K562 (cell line): Measurements from ENCODE around the gene KRT1. TPM values are rescaled to one million over a fixed set of nuclear protein-coding genes. Genes with fewer than 3 reads are reported as not detected.

Experiments
- ATAC-seq: fragments of 200-7000 bp; cut with Tn5 transposase; 3 replicates; pipeline ENCODE4 v1.9.1; 2020; ENCODE audit warnings: moderate library complexity
- BruUV-seq: library from RNA; stranded (reverse); fragments of 400-500 nt; replicated peaks from 2 replicates; lab custom pipeline; 2021; lab: Mats Ljungman, UMichigan
- CTCF ChIA-PET: fragments of 300-600 bp; formaldehyde crosslinking; extraction: SDS; loops from one replicate; lab custom pipeline; 2021; ENCODE audit warnings: low intra/inter-chr PET ratio; lab: Yijun Ruan, JAX
- POLR2A ChIA-PET: fragments of 300-600, 350-650 bp; sonication (Branson Sonifier 250); formaldehyde crosslinking; extraction: SDS; loops from one replicate; lab custom pipeline; 2021; ENCODE audit warnings: antibody characterized with exemption, inconsistent platforms; lab: Yijun Ruan, JAX
- DNase-seq, 4 experiments: peaks; one replicate each; pipeline versions ENCODE4 v3.0.0 to v3.0.0-alpha.2; 2011 to 2018; ENCODE audit warnings: low spot score in 3 of 4, mixed read lengths in 3 of 4; ENCODE audit errors: extremely low read depth in 1 of 4
- FAIRE-seq: peaks from 2 replicates; lab custom pipeline; 2011; peaks lifted over from hg19 to GRCh38; lab: Jason Lieb, UNC
- H2AFZ ChIP-seq: 2 replicates; pipeline ENCODE4 v1.6.0; 2011; ENCODE audit warnings: low read depth, low read length, control low read depth, inconsistent platforms
- H3K27ac ChIP-seq: fragments of 200-600 bp; 3 replicates; pipeline ENCODE4 v1.8.0; 2011; ENCODE audit warnings: low read depth, mild to moderate bottlenecking, control low read depth, inconsistent platforms, low read length, moderate library complexity, mixed read lengths; ENCODE audit errors: extremely low read depth
- H3K27me3 ChIP-seq, 2 experiments: fragments of 300-600 bp in 1 of 2; 2 replicates in 1 of 2; 3 replicates in 1 of 2; pipeline versions ENCODE4 v1.6.0 to v1.8.0; 2011; ENCODE audit warnings: inconsistent platforms in 2 of 2, low read length in 2 of 2, mild to moderate bottlenecking in 1 of 2, mixed read lengths in 1 of 2, moderate library complexity in 1 of 2; ENCODE audit not compliant: control insufficient read depth in 2 of 2, insufficient read depth in 2 of 2
- H3K36me3 ChIP-seq: fragments of 300-600 bp; 3 replicates; pipeline ENCODE4 v1.8.0; 2011; ENCODE audit warnings: mild to moderate bottlenecking, low read length, inconsistent platforms; ENCODE audit not compliant: control insufficient read depth, insufficient read depth
- H3K4me1 ChIP-seq, 2 experiments: fragments of 200-600 bp in 1 of 2; replicated peaks in 1 of 2; 2 replicates in 1 of 2; 3 replicates in 1 of 2; pipeline versions ENCODE4 v1.5.1 to v1.8.0; 2011; ENCODE audit warnings: inconsistent platforms in 2 of 2, low read length in 2 of 2, mild to moderate bottlenecking in 1 of 2, mixed read lengths in 1 of 2, moderate library complexity in 1 of 2; ENCODE audit not compliant: control insufficient read depth in 2 of 2, insufficient read depth in 2 of 2
- H3K4me2 ChIP-seq: 2 replicates; pipeline ENCODE4 v1.6.1; 2011; ENCODE audit warnings: low read length, control low read depth, inconsistent platforms, mixed read lengths; ENCODE audit not compliant: insufficient read depth
- H3K4me3 ChIP-seq: fragments of 200-600 bp; sonication (generic), shearing (Covaris generic); 2 replicates; pipeline ENCODE4 v1.5.1; 2016; ENCODE audit warnings: control low read depth, inconsistent platforms
- H3K79me2 ChIP-seq: fragments of 200-600 bp; 3 replicates; pipeline ENCODE4 v1.8.0; 2011; ENCODE audit warnings: low read length, inconsistent platforms; ENCODE audit not compliant: control insufficient read depth, insufficient read depth
- H3K9ac ChIP-seq, 2 experiments: 2 replicates each; pipeline versions ENCODE4 v1.6.0 to v1.6.1; 2011; ENCODE audit warnings: low read depth in 2 of 2, low read length in 2 of 2, control low read depth in 1 of 2, inconsistent platforms in 1 of 2, mild to moderate bottlenecking in 1 of 2, mixed read lengths in 1 of 2; ENCODE audit not compliant: insufficient read depth in 1 of 2
- H3K9me1 ChIP-seq: one replicate; pipeline ENCODE4 v1.6.0; 2011; ENCODE audit warnings: inconsistent platforms, mild to moderate bottlenecking, low read length, moderate library complexity; ENCODE audit not compliant: control insufficient read depth, insufficient read depth
- H3K9me3 ChIP-seq: replicated peaks from 2 replicates; pipeline ENCODE4 v1.5.1; 2011; ENCODE audit warnings: low read depth, low read length, inconsistent platforms; ENCODE audit not compliant: control insufficient read depth, insufficient read depth
- H4K20me1 ChIP-seq: replicated peaks from 2 replicates; pipeline ENCODE4 v1.6.1; 2011; ENCODE audit warnings: low read length, inconsistent platforms, mixed read lengths; ENCODE audit not compliant: control insufficient read depth, insufficient read depth
- ERF ChIP-seq: fragments of 450-650 bp; formaldehyde crosslinking; IDR thresholded peaks from 2 replicates; pipeline ENCODE4 v1.4.0; 2020; ENCODE audit warnings: mild to moderate bottlenecking, mixed read lengths
- ETV5 ChIP-seq: sonication (generic); formaldehyde crosslinking; IDR thresholded peaks from 2 replicates; pipeline ENCODE4 v1.4.0; 2020; ENCODE audit warnings: low read depth, mild to moderate bottlenecking, missing genetic modification reagents
- HLTF ChIP-seq: fragments of 450-650 bp; IDR thresholded peaks from 2 replicates; pipeline ENCODE4 v1.6.1; 2016
- IFI16 ChIP-seq: fragments of 250-450 bp; sonication (Bioruptor Pico); IDR thresholded peaks from 2 replicates; pipeline ENCODE4 v2.1.2; 2022; ENCODE audit warnings: mild to moderate bottlenecking, inconsistent platforms
- JUND ChIP-seq, 2 experiments: IDR thresholded peaks; 2 replicates in 1 of 2; 3 replicates in 1 of 2; pipeline ENCODE4 v1.6.1; 2011; ENCODE audit warnings: borderline replicate concordance in 2 of 2, low read depth in 2 of 2, low read length in 2 of 2, improper control_type of control experiment in 1 of 2, missing biosample characterization in 1 of 2, missing genetic modification characterization in 1 of 2, missing genetic modification reagents in 1 of 2
- RUNX1 ChIP-seq: sonication (generic); IDR thresholded peaks from 2 replicates; pipeline ENCODE4 v1.6.1; 2016; ENCODE audit warnings: antibody characterized with exemption, low read depth
- SPI1 ChIP-seq: IDR thresholded peaks from 2 replicates; pipeline ENCODE4 v1.6.1; 2011; ENCODE audit warnings: low read depth, low read length, control low read depth, borderline replicate concordance
- SRF ChIP-seq, 2 experiments: fragments of 250-450, 450-650 bp in 1 of 2; sonication (Bioruptor Pico) in 1 of 2; sonication (generic) in 1 of 2; formaldehyde crosslinking; IDR thresholded peaks; 2 replicates each; pipeline versions ENCODE4 v1.5.0 to v1.5.1; 2020 to 2022; ENCODE audit warnings: mild to moderate bottlenecking in 1 of 2, missing genetic modification reagents in 1 of 2
- TEAD2 ChIP-seq: fragments of 450-650 bp; IDR thresholded peaks from 2 replicates; pipeline ENCODE4 v1.6.1; 2016; ENCODE audit warnings: missing genetic modification characterization, control low read depth, missing compliant biosample characterization
- XRCC3 ChIP-seq: fragments of 450-650 bp; IDR thresholded peaks from 2 replicates; pipeline ENCODE4 v1.6.1; 2017; ENCODE audit warnings: mild to moderate bottlenecking, moderate library complexity
- ZNF766 ChIP-seq: fragments of 200-800 bp; sonication (Bioruptor generic); conservative IDR thresholded peaks from 2 replicates; pipeline ENCODE4 v1.6.1; 2016; ENCODE audit warnings: missing genetic modification characterization, missing compliant biosample characterization
- WGBS: fragments of 100-300 bp; shearing (Covaris generic); methylation state at CpG from one replicate; pipeline ENCODE4 v1.1.6; 2016; ENCODE audit warnings: low coverage, mixed read lengths; ENCODE audit not compliant: insufficient coverage; ENCODE audit errors: missing lambda C conversion rate; 5-methylcytosine and 5-hydroxymethylcytosine counted together
- in situ Hi-C: fragments of 300-500 bp; cut with MboI; formaldehyde crosslinking; loops from 4 replicates; pipeline ENCODE4 v1.15.0; 2018; ENCODE audit warnings: inconsistent platforms, mixed read lengths
- intact Hi-C: fragments of 100-400 bp; cut with micrococcal nuclease; formaldehyde crosslinking; loops from 2 replicates; pipeline ENCODE4 v1.14.2; 2022
- polyA plus RNA-seq, 8 experiments: library from polyadenylated mRNA; depleted of rRNA in 4 of 8; stranded (reverse) in 5 of 8; unstranded in 3 of 8; fragments of >200 nt; fragmentation: Nextera tagmentation in 2 of 8; fragmentation: Illumina TruSeq in 1 of 8; extraction: Ambion mirVana in 2 of 8; extraction: Trizol in 1 of 8; gene quantifications; 2 replicates each; pipeline versions ENCODE4 v1.2.1 to v1.2.3, GENCODE V29; 2011 to 2014; ENCODE audit warnings: inconsistent platforms in 1 of 8, missing spikeins in 1 of 8
- total RNA-seq, 7 experiments: library from RNA; depleted of rRNA in 6 of 7; stranded (reverse); fragments of >200 nt in 6 of 7; fragmentation: Illumina TruSeq in 2 of 7; extraction: Trizol in 2 of 7; gene quantifications; 2 replicates each; pipeline versions ENCODE4 v1.2.1 to v1.2.3, GENCODE V29; 2011 to 2021; ENCODE audit warnings: low replicate concordance in 1 of 7
- TF ChIP-seq, protein P1 (sequence below): fragments of 250-450 bp; sonication (Bioruptor Pico); IDR thresholded peaks from 2 replicates; pipeline ENCODE4 v1.5.0; 2020; ENCODE audit warnings: mild to moderate bottlenecking
- TF ChIP-seq, protein P2 (sequence below): fragments of 250-450 bp; sonication (Bioruptor Pico); IDR thresholded peaks from 2 replicates; pipeline ENCODE4 v1.8.0; 2022; ENCODE audit warnings: inconsistent platforms

The KRT1 gene
- total and polyA plus RNA-seq, 9 of the 15 experiments (the other 6 are each of a cell fraction or from before 2014, with no cell fraction given): 0.18 TPM; not detected in 8

DNA sequence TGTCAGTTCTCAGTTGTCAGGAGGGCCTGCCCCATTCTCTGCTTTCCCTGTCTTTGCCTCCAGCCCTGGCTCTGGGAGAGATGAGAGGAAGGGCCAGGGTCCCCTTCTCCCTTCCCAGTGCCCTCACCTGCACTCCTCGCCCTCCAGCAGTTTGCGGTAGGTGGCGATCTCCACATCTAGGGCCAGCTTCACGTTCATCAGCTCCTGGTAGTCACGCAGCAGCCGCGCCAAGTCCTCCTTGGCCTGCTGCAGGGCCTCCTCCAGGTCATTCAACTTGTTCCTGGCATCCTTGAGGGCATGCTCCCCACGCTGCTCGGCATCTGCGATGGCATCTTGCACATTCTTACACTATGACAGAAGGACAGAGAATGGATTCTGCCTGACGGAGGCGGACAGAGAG, 33.6 kb downstream of the KRT1 start:
- Histone ChIP-seq H4K20me1 (no peaks in the 10 kb centered on the region), H3K4me2 (no peak overlapping the region), H3K9me3 (no peaks in the 10 kb centered on the region), H3K27me3 (no peaks in the 10 kb centered on the region), H3K9ac (no peak overlapping the region), H3K4me1 (peaks cover 23 to 33% of the 10 kb centered on the region in 2 experiments), H3K36me3 (no peaks in the 10 kb centered on the region)
- DNase-seq: no peak
- CTCF ChIA-PET: no interaction called here
- WGBS: 85% methylated on average over 12 of the region's 12 CpGs
- no peak for TF ChIP-seq ETV5 (CRISPR knock-in tag)
- TF ChIP-seq SRF (CRISPR knock-in tag; IDR thresholded peaks at IDR 0.05): no peak
- TF ChIP-seq TEAD2 (tag): no peak
- TF ChIP-seq, all 486 proteins: peak for 0
- FAIRE-seq: no peak
- intact Hi-C loops (no loop called here), in situ Hi-C loops (no loop called here)
- Histone ChIP-seq H3K9me1 (no peaks in the 10 kb centered on the region), H3K27ac (no peak overlapping the region), H2AFZ (no peak overlapping the region), H3K4me3 (no peak overlapping the region), H3K79me2 (no peaks in the 10 kb centered on the region)
- no TSS peak for BruUV-seq
- ATAC-seq: no peak
- POLR2A ChIA-PET: interaction anchor here (0.8 kb wide), 1 partner anchor 40 kb away, joined by 3 read pairs; no protein-coding TSS in a partner anchor

DNA sequence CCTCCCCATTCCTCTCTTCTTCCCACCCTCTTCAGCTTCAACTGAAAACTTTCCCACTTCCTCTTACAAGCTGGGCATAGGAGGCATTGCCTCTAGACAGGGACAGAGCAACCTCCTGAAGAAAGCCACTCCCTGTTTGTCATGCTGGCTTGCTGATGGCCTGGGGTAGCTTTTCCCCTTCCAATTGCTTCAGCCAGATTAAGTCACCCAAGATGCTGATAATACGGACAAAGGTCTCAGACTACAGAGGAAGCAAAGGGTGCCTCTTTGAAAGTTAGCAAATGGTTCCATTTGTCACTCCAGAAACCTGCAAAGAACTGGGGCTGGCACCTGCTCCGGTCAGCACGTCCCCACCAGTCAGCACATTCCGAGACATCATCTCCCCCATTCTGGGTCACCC, 34.2 kb downstream of the KRT1 start:
- intact Hi-C loops: no loop called here
- ChIA-PET POLR2A (interaction anchor here (0.8 kb wide), 1 partner anchor 40 kb away, joined by 3 read pairs; no protein-coding TSS in a partner anchor), CTCF (no interaction called here)
- Histone ChIP-seq H3K4me2 (no peak overlapping the region), H4K20me1 (no peaks in the 10 kb centered on the region), H3K4me3 (no peak overlapping the region), H3K9me3 (no peaks in the 10 kb centered on the region), H3K9ac (peak overlapping the region in 1 of 2 experiments; percentile 49; a peak in 1 of 4 replicates), H3K36me3 (no peaks in the 10 kb centered on the region), H3K27me3 (no peaks in the 10 kb centered on the region), H3K9me1 (no peaks in the 10 kb centered on the region), H3K4me1 (peaks cover 21 to 33% of the 10 kb centered on the region in 2 experiments), H3K79me2 (no peaks in the 10 kb centered on the region), H2AFZ (peak overlapping the region; percentile 77; the same call in 1 of the 2 replicates), H3K27ac (no peak overlapping the region)
- WGBS: 43% methylated on average over 4 of the region's 4 CpGs
- peak; percentile 53 for ATAC-seq
- no TSS peak for BruUV-seq
- FAIRE-seq: peak; percentile 19
- DNase-seq: peak in 1 of 4 experiments; percentile 43
- in situ Hi-C loops: no loop called here
- no peak for TF ChIP-seq ERF (CRISPR knock-in tag)
- TF ChIP-seq, protein P1, sequence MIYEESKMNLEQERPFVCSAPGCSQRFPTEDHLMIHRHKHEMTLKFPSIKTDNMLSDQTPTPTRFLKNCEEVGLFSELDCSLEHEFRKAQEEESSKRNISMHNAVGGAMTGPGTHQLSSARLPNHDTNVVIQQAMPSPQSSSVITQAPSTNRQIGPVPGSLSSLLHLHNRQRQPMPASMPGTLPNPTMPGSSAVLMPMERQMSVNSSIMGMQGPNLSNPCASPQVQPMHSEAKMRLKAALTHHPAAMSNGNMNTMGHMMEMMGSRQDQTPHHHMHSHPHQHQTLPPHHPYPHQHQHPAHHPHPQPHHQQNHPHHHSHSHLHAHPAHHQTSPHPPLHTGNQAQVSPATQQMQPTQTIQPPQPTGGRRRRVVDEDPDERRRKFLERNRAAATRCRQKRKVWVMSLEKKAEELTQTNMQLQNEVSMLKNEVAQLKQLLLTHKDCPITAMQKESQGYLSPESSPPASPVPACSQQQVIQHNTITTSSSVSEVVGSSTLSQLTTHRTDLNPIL (CRISPR knock-in tag): 0 out of 2 replicates have a peak, but pooled peaks have one; percentile 4
- TF ChIP-seq JUND (IDR thresholded peaks at IDR 0.05; ENCODE audit: borderline replicate concordance, low read depth, low read length): no peak
- TF ChIP-seq JUND (tag; IDR thresholded peaks at IDR 0.05; ENCODE audit: borderline replicate concordance, low read depth, low read length): peak; percentile 37; the same call in 1 of the 3 replicates
- TF ChIP-seq XRCC3: no peak
- no peak for TF ChIP-seq IFI16 (CRISPR knock-in tag)
- TF ChIP-seq SPI1: peak; percentile 89; the same call in 1 of the 2 replicates
- TF ChIP-seq RUNX1: no peak
- no peak for TF ChIP-seq HLTF
- peak; percentile 69 for TF ChIP-seq ZNF766
- TF ChIP-seq, protein P2, sequence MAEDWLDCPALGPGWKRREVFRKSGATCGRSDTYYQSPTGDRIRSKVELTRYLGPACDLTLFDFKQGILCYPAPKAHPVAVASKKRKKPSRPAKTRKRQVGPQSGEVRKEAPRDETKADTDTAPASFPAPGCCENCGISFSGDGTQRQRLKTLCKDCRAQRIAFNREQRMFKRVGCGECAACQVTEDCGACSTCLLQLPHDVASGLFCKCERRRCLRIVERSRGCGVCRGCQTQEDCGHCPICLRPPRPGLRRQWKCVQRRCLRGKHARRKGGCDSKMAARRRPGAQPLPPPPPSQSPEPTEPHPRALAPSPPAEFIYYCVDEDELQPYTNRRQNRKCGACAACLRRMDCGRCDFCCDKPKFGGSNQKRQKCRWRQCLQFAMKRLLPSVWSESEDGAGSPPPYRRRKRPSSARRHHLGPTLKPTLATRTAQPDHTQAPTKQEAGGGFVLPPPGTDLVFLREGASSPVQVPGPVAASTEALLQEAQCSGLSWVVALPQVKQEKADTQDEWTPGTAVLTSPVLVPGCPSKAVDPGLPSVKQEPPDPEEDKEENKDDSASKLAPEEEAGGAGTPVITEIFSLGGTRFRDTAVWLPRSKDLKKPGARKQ (CRISPR knock-in tag): no peak
